Endometrial microvascular endothelial cells (primary cell): ENCODE measurements around the gene MTM1. TPM values are rescaled to one million over a fixed set of nuclear protein-coding genes. Genes with fewer than 3 reads are reported as not detected.

Experiments
- in situ Hi-C: cut with HindIII; loops from 2 replicates; pipeline ENCODE4 v1.10.0; 2017; ENCODE audit warnings: low sequenced_read_pairs, low pct_unique_long_range_greater_than_20kb; ENCODE audit errors: inconsistent ontology term
- total RNA-seq: library from RNA; depleted of rRNA; stranded (reverse); fragments of >200 nt; gene quantifications from one replicate; pipeline ENCODE4 v1.2.3, GENCODE V29; 2015; ENCODE audit errors: inconsistent ontology term

MTM1 gene
- total RNA-seq = 5.4 TPM

DNA sequence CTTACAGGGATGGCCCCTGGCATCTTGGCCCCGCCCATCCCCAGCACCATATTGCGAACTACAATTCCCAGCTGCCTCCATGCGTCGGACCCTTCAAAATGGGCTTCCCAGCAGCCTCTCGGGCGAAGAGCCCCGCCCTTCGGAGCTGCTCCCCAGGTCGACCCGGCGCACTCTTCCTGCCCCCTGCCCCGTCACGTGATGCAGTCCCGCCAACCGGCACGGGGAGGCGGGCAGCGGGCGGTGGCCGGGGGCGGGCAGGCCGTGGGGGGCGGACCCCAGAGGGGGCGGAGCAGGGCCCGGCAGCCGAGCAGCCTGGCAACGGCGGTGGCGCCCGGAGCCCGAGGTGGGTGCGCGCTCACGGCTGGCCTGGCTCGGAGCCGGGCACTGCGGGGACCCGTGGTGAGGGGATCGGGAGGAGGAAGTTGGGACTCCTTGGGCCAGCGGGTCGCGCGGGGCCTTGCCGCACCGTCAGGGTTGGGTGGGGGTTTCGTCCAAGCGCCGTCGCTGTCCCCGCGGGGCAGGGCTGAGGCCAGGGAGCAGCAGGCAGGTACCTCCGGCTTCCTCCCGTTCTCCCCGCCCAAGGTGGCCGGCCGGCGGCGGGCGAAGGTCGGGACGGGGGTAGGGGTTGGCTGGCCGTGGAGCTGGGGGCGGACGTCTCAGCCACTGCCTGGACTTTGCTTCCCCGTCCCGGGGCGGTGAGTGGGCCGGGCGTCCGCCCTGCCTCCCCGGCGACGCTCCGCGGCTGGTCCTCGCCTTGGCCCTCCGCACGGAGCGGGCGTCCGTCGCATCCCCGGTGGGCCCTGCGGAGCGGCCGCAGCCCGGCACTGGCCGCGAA is at the start of gene MTM1:
Gene MTM1, plus strand, starts transcription at position 302 of the 835 bp plus-strand sequence. CDS start 23,994 bp downstream, outside the sequence.
- in situ Hi-C loops = no loop called here

DNA sequence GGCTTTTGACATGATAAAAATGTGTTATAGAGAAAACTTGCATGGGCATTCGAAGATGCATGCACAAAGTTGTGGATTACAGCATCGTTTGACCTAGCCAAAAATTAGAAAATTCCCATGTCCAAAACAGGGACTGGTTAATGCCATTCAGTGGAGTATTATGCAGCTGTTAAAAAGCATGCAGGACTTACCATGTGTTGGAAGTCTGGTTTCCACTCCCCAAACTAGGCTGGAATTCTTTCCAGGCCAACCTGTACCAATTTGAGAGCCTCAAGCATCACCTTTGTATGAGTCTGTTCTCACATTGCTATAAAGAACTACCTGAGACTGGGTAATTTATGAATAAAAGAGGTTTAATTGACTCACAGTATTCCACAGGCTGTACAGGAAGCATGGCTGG is 45.9 kb upstream of the MTM1 start:
- in situ Hi-C loops = no loop called here

DNA sequence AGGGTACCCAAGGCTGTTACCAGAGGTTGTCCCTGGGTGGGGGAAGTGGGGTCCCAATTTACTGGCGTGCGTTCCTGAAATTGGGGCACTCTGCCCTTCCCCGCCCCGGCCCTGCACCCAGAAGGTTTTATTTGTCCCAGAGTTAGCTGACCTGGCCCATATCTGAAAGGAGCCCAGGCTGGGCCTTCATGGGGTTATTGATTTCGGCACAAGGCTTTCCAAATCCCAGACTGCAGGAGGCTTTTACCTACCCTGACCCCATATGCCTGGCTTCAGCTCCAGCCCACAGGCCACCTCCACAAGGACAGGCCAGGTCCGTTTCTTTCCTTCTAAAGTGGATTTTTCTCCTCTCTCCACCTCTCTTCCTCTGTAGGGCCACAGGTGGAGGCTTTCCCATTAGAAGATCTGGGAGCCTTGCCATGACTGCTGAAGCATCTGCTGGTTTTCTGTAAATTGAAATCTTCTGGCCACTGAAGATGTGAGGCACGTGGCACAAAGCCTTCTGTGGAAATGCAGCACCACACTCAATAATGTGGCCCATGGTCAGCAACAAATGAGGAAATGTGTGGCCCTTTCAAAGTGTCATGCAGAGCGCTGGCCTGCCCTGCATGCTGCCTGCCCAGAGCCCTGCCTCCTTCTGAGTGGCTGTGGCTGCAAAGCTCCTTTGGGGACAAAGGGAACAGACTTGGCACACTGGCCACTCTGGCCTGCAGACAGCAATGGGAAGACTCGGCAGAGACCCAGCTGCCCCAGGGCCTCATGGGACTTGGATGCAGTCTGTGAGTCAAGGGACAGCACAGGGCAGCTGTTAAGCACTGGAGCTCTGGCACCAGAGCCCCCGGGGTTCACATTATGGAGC is 43.1 kb upstream of the MTM1 start:
- in situ Hi-C loops = no loop called here

GRCh38 chrX:150526692-150527091 is 41.7 kb upstream of the MTM1 start:
- in situ Hi-C loops = no loop called here

- in situ Hi-C loops = no loop called here
Observed at GRCh38 chrX:150527108-150527507, 41.3 kb upstream of the MTM1 start.

DNA sequence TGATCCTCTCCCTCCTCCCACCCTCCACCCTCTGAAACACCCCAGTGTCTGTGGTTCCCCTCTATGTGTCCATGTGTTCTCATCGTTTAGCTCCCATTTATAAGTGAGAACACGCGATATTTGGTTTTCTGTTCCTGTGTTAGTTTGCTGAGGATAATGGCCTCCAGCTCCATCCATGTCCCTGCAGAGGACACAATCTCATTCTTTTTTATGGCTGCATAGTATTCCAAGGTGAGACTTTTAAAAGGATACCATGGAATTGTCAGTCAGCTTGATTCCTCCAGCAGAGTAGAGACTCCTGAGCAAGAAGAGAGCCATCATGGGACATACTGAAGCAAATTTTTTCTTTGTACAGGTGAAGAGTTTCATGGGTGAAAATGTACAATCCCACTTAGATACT is 38.8 kb upstream of the MTM1 start:
- in situ Hi-C loops = no loop called here

DNA sequence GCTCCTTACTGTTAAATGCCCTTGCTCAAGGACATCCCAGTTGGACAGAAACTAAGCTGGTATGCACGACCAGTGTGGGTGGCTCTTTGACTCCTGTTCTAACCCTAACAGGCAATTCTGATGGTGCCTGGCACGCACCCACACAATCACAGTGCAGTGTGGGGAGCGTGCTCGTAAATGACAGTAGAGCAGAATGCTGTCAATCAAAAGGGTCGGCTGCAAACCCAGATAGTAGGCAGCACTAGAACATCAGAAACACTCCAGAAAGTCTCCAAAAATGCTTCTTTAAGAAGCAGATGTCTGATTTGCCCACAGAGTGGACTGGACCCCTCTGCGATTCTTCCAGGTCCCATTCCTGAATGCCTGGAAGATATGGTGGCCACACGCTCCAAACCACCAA is 37.6 kb upstream of the MTM1 start:
- in situ Hi-C loops = no loop called here

DNA sequence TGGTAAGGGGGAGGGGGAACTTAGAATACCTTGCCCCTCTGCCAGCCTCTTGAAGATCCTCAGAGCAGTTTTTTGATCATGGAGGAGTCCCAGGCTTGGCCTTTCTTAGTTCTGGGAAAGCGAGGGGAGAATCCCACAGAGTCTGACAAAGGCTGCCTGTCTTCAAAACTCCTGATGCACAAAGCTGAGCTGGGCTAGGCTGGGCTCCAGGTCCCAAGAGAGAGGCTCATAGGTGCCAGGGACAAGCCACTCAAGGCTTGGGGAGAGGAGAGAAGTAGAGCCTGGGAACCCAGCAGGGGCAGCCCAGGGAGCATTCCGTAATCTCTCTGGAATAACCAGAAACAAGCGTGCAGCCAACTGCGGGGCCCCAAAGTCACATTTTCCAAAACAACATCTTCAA is 37.0 kb upstream of the MTM1 start:
- in situ Hi-C loops = no loop called here

DNA sequence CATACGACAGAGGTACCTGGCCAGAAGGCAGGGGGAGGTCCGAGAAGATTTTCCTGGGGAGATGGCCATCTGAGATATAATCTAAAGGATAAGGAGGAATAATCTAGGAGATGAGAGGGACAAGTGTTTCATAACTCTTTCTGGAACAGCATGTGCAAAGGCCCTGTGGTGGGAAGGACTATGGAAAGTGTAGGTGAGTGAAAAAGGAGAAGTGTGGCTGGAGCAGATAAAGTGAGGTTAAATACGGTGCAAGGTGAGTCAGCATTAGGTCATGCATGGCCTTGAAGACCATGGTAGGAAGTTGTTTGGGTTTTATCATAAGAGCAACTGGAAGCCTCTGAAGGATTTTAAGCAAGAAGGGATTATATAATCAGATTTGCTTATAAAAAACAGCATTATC is 34.6 kb upstream of the MTM1 start:
- in situ Hi-C loops = no loop called here

DNA sequence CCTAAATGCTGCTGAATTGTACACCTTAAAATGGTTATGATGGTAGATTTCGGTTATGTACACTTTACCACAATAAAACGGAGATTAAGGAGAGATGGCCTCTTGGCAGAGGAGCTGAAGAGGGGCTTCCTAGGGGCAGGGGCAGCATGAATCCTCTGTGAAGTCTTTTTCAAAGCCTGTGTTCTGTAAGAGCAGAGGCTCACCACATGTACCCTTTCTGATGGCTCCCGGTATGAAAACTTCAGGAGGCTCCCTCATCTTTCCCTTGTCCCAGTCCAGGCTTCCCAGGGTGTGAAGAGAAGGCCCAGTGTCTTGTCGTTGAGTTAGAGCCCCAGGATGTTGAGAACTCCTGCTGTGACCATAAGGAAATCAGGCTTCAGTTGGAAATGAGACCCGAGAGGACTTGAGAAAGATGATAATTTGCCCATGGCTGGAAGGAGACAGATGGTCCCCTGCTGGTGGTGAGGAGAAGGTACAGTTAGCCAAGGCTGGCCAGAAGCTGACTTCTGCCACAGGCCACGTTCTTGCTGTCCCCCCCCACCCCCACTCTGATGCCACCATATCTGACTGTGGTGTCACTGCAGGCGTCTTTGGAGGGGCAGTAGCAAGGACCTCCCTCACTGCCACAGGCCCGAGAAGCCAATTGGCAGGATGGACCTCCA is 31.8 kb upstream of the MTM1 start:
- in situ Hi-C loops = no loop called here

GRCh38 chrX:150537851-150538250 is 30.6 kb upstream of the MTM1 start:
- in situ Hi-C loops = no loop called here

DNA sequence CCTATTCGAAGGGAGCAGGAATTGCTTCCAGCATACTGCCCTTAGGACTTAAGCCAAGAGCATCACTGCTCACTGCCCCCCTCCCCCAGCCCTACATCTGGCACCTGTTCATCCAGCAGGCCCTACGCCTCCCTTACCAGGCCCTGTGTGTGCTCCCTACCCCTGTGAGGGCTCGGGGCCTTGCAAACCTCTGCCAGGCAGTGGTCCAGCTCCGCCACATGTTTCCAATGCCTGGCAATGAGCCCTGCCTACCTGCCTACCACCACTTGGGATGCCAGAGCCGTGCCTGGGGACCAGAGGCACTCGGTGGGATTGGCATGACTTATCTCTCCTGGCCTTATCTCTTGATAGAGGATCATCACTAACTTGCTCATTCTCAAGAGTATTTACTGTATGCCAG is 27.5 kb upstream of the MTM1 start:
- in situ Hi-C loops = no loop called here

DNA sequence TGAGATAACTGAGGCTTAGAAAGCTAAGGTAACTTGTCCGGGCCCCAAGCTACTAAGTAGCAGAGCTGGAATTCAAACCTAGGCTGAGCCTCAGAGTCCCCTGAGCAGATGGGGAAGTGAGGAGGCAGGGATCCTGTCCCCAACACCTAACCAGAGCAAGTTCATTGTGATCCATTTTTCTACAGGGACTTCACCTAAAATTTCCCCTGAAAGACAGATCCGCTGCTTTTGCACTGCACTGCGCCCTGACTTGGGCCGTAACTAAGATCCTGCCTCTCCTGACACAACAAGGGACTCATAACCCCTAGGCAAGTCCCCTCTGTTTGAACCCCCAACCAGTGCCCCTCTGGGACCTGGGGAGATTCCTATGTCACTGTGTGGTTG is 25.6 kb upstream of the MTM1 start:
- in situ Hi-C loops = no loop called here

- in situ Hi-C loops = no loop called here
Observed at GRCh38 chrX:150543230-150544155, 24.9 kb upstream of the MTM1 start.

GRCh38 chrX:150544222-150544787 is 24.1 kb upstream of the MTM1 start:
- in situ Hi-C loops = no loop called here

DNA sequence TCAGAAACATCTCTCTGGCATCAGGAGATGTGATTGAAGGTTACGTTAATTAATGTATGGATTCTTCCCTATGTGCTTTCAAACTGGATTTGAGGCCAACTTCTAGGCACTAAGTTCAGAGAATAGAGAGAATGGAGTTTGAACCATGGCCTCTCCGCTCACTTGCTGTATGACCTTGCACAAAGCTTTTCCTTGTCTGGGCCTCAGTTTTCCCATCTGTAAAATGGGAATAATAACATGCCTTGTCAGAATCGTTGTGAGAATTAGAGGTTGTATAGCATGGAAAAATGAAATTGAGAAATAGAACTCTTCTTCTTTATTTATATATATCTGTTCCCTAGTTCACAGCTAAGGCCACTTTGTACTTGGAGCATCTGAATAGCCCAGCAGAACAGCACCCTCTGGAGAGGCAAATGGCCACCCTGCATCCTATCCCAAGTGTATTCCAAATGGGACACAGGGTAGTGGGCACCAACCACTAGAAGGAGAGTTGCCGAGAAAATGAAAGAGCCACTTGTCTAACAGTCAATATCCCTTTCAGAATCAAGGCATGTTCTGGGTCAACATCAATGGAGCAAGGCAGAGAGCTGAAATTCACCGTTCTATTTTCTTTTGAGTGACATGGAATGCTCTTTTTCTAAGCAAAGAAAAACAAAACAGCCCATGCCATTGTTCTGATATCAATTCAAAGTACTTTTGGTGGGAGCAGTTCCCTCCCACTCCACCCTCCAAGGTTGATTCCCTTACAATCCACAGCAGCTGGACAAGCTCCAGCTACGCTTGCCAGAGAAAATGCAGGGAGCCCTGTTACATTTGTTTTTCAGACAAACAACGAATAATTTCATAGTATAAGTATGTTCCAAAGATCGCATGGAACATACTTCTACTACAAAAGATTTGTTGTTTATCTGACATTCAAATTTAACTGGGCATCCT is 23.3 kb upstream of the MTM1 start:
- in situ Hi-C loops = no loop called here

- in situ Hi-C loops = no loop called here
Observed at GRCh38 chrX:150546711-150547153, 21.7 kb upstream of the MTM1 start.
